ENCODE results near the gene EPHA5.

EPHA5 gene

DNA sequence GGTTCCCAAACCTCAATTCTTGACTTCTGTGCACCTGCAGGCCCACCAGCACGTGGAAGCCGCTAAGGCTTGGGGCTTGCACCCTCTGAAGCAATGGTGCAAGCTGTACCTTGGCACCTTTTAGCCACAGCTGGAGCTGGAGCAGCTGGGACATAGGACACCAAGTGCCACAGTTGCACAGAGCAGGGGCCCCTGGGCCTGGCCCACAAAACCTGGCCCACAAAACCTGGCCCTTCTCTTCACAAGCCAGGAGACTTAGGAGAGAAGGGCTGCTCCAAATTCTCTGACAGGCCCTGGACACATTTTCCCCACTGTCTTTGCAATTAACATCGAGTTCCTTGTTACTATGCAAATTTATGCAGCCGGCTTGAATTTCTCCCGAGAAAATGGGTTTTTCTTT is 197.8 kb downstream of the EPHA5 start:
- no peak for DNase-seq

DNA sequence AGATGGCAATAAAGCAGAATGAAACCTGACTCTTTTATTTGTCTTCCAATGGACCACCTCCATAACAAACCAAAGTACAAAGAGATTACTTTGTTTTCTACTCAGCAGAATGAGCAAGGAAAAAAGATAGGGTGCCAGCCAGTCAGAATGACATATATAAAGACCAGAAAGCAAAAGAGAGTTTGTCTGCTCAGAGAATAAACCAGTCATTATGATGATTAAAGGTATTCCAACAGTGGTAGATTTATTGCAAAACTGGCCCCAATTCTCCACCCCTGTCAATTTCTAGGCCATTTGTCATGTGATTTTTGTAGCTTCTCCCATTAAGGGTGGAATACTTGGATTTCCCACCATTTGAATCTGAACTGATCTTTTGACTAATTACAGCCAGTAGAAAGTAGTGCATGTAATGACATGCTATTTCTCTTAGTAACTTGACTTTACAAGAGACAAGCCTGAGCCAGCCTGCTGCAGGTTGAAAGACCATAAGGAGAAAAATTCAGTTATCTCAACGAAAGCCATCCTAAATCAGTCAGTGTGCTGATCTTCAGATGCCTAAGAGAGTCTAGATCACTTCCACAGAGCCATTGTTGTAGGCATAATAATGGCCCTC is 203.1 kb downstream of the EPHA5 start:
- no peak for DNase-seq

DNA sequence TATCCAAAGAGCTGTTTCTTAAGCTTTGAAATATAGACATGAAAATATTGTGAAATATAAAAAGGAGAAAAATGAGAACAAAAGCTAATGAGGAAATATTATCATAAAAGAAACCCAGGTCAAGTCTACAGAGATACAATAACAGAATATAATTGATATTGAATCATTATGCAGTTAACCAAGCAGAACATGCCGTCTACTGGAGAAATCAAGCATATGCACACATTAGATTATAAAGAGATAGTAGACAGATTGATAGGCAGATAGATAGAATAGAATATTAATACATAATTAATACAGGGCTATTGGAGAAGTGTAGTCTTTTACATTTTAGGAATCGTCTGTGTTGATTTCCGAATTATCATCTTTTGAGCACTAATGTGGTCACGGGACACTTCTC is 208.5 kb downstream of the EPHA5 start:
- no peak for DNase-seq

DNA sequence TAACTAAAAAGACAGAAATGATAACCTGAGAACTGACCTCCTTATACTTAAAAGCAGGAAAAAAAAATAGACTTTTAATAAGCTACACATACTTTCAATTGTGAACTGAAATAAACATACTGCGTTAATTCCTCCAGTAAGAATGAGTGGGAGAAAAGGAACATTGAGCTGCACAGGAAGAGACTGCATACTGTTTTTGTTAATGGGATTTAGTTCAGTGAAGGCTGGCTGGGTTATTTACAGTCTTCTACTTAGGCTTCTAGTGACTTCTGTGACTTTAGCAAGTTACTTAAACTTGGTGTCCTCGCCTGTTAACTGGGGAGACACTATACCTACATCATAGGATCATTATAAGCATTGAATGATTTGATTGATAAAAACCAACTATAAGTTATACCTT is 213.3 kb downstream of the EPHA5 start:
- no peak for DNase-seq

DNA sequence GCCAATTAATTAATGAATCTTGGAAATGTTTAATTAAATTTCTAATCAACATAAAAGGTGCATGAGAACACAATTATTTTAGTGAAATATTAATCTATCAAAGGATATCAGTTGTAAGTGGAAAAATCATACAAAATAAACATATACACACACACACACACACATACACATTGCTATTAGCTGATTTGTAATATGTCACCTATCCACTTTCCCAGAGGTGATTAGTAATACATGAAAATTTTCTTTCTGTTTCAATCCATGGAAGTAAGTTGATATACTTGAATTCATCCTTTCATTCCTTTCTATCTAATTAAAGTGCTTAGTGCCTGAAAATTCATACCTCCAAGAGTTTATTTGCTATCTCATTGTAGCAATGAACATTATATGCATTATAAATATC is 213.7 kb downstream of the EPHA5 start:
- DNase-seq, result no peak

DNA sequence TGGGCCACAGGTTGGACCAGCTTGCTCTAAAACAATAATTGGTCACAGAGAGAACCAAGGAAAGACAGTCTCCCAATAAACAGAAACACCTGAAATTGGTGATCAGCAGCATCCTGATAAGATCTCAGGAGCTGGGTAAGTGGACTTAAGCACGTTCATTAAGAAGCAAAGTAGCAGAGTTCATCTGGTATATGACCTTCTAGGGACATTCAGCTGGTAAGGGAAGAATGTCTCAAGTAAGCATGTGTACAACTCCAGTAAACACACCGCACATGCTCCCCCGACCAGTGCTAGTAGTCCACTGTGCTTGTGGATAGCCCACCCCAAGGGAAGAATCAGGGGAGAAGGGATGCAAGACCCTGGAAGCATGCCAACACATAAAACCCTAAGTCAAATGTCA is 216.9 kb downstream of the EPHA5 start:
- no peak for DNase-seq

DNA sequence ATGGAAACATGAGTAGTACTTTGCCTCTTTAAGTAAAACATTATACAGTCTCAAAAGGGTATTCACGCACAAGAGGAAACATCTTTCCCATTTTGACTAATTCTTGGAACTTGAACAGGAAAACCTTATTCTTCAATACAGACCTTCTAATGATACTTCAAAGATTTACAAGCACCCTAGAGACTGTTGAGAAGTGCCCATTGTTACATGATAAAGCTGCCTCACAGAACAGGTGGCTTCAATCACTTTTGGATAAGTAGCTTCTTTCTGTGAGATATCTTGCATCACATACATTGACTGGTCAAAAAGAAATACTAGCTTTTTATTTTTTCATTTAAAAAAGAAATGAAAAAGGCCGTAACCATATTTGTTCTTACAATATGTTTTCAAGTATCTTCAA is 219.4 kb downstream of the EPHA5 start:
- DNase-seq, result no peak

DNA sequence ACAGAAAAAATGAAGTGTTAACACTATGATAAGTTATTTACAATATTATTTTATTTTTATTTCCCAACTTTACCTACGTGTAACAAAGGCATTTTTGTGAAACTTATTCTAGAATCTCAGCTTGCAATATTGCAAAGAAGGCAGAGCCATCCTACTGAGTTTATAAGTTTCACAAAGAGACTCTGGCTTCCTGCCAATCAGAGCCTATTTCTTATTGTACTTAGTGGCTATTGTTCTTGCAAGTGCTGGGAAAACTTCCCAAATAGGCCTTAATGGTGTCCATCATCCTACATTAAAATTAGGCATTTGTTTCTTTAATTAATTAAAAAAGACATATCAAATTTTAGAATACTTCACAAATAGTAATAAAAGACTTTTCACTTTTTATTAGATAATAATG is 233.2 kb downstream of the EPHA5 start:
- no peak for DNase-seq

DNA sequence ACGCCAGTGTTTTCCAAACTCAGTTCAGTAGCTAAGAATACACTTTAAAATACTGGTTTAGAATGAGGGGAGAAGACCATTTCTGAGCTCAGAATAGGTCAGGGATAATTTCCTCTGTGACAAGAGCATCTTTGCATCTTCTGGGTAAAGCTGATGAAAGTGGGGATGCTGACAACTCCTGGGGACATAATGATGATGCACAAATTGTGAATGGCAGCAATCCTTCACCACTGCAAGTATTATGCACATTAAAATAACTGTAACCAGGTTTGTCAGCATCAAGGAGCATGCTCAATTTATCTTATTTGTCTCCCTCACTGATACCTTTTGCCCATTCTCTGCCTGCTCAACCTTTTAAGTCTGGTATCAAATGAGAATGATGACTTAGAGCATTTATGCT is 248.2 kb downstream of the EPHA5 start:
- DNase-seq, result no peak

DNA sequence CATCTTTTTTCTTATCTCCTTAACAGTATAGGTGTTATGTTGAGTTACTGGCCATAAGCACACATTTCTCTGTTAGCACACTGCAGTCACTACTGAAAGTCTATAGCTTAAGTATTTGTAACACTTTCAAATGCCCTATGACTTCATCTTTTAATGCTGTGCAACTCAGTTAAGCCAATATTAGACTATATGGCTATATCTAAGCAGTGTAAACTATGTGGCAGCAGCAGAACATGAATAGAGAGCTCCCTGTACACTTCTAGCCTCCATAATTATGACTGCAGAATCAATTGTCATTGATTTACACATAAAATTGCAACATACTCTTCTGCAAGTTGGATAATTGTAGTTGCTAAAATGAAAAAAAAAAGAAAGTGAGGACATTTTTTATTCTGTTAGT is 250.3 kb downstream of the EPHA5 start:
- no peak for DNase-seq

DNA sequence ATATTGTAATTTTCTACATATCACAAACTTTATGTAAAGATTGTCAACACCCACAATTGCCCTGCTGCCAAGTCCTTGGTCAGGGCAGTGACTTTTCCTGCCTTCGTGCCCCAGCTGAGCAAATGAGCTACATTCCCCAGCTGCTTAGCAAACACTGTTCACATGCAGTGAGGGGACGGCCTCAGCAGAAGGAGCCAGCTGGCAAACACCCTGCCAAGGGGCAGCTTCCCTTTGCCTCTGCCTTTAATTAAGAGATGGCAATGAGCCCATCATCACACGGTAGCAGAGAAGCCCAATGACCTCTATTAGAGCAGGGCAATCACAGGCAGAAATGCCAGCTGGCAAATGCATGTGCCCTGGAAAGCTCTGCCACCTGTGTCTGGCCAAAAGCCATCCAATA is 253.4 kb downstream of the EPHA5 start:
- no peak for DNase-seq

DNA sequence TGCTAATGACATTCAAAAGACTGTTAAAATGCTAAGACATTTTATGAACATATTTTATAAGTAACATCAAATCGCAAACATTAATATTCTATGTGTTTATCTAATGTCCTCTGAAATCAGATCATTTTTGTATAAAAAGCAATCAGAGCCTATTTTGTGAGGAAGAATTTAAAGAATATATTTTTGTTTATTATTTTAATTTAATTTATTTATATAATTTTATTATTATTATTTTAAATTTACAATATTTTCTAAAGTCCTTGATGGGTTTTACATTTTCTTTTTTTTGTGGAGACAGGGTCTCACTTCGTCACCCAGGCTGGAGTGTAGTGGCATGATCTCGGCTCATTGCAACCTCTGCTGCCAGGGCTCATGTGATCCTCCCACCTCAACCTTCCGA is 262.8 kb downstream of the EPHA5 start:
- no peak for DNase-seq

DNA sequence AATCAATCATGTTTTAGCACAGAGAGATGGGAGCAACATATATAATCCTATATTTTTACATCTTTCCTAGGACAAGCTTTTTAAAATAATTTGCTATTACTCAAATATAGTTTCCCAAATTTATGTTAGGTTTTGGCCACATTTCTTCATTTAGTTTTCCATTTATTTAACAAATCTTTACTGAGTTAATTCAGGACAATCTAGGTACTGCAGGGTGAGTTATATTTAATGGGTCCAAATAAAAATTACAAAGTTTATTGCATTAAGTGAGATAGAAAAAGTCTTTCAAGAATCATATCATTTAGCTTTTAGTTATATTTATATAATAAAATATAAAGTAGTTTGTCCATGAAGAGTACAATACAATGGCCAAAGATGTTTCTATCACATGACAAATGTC is 269.2 kb downstream of the EPHA5 start:
- no peak for DNase-seq

DNA sequence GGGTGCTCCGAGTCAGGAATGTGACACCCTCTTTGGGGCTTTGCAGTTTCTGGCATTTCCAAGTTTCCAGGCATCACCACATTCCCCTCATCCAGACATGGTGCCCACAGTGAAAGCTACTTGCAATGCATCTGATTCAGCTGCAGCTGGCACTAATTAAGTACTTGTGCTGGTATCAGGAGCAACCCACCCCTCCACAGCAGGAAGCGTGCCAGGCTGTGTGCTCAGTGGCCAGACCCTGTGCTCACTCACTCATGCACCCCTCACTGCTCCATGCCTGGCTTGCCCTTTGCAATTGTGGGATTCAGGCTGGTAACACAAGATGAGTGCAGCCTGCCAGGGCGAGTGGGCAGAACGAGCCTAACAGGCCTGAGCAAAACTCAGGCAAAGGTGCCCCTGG is 271.2 kb downstream of the EPHA5 start:
- no peak for DNase-seq

DNA sequence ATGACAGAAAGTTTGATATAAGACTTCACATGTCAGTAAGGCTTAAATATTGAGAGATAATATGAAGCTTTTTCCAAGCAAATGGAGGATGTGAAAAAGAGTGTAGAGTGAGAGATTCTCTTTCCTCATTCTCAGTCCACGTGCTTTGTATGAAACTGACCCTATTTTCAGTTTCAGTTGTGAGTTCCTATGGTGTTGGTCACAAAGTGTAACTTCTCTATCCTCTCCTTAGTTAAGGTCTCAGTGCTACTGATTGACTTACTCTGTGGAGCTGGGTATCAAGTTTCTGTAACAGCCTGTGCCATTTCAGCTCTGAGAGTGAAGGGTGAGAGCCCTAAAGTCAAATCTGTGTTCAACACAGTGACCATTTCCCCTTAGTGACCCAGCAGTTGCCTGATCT is 277.2 kb downstream of the EPHA5 start:
- DNase-seq, result no peak

DNA sequence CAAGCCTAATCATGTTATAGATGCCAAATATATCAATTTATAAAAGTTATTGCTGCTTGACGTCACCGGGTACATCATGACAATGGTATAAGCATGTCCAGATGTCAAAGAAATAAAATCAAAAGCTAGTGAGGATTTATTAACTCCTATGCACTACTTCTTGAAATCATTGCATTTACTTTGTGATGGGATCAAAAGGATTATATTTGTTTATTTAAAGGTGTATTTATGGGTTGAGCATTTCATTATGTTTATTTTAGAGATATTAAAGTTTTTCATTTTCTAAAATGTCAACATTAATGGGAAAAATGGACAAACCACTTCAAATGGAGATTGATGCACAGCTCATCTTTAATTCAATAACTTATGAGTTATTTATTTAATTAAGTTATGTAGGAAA is 277.8 kb downstream of the EPHA5 start:
- DNase-seq, result no peak

DNA sequence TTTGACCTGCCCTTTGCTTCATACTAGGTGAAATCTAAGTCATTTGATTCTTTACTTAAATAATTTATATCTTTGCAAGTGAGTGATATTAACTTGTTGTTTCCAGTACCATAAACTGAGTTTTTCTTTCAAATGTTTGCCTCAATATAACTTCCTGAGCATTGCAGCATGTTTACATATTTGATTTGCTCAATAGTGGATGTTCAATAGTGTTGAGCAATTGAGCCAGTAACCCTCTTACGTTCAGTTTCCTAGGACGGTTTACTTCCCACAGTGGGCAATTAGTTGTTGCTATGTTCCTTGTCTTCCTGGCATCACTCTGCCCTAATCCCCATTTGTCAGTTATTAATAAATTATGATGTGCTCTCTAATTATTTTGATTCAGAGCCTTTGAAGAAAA is 278.5 kb downstream of the EPHA5 start:
- DNase-seq, result no peak

DNA sequence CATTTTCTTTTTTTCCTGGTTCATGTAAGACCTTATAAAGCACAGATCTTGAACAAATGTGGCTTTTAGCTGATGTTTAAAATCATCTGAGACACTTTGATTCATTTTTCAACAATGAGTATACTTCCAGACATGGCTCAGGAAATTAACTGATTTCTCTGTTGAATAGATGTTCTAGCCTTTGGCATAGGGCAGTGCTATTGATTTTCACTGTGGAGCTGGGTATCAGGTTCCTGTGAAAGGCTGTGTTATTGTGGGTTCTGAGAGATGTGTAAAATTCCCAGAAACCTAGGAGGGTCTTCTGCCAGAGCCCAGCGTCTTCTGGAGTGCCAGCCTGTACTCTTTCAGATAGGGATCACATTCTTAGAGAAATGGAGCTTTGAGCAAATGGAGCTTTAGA is 278.9 kb downstream of the EPHA5 start:
- DNase-seq, result no peak

DNA sequence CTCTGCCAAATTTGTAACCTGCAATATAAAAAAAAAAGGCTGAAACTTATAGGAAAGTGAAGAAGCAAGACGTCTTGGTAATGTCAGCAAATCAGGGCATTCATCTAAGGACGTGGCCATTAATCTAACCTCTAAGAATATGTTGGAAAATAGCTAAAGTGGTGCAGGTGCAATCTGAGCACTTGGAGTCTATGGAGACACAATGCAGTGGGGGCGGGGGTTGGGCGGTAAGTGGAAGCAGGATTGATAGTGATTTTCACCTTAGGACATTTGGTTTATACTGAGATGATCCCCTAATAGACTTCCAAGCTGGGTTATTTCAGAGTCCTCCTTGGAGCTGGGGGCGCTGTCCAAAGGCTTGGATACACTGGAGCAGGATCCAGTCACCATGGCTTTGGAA is 283.4 kb downstream of the EPHA5 start:
- no peak for DNase-seq

DNA sequence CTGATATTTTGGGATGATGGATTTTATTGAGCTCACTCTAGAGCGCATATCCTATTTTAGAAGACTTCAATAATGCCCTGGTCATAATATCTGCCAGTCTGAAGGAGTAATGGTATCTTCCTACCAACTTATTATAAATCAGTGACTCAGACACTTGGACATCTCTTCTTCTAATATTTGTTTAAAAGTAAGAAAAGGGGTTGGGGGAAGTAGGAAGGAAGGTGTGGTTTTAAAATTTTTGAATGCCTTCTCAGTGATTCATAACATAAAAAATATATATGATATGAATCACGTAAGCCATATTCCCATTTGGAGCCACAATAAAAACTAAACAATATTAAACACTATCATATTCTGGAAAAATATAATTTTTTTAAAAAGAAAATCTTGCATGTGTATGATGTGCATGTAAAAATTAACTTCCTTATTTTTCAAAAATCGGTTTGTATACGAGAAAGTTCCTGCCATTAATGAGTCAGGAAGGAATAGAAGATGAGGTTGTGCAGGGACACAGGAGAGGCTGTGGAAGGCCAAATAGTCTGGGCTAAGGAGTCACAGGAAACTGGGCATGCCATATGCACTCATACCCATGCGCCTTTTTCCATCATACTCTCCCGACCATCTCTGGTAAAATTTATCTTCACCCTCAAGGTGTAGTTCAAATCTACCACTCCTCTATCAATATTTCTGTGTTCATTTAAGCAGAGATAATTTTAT is 286.5 kb downstream of the EPHA5 start:
- no peak for DNase-seq

DNA sequence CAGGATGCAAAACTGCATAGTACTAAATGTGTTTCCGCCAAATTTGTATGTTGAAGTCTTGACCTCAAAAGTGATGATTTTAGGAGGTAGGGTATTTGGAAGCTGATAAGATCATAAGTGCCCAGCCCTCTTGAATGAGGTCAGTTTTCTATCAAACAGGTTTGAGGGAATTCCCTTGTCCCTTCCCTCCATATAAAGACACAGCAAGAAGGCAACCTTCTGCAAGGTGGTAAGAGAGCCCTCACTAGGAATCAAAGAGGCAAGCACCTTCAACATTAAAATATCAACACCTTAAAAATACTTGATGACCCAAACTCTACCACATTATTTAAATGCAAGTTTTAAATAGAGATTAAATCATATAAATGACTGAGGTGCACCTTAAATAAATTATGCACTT is 288.6 kb downstream of the EPHA5 start:
- DNase-seq, result no peak

DNA sequence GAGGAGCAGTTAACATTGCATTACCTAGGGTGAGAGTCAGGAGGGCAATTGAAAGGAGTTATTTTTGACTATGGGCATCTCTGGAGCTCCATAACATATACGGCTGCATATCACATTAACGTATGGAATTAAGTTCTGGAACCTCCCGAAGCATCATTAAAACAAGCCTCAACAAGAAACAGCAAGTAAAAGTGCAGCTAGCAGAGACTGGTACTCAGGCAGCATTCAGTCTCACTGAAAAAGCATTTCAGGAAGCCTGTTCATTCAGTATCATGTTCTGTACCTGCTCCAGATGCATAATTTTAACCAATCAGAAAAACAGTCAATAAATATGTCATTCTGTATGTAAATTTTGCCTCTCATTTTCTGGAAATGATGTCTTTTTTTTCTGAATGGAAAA is 299.6 kb downstream of the EPHA5 start:
- DNase-seq, result no peak

DNA sequence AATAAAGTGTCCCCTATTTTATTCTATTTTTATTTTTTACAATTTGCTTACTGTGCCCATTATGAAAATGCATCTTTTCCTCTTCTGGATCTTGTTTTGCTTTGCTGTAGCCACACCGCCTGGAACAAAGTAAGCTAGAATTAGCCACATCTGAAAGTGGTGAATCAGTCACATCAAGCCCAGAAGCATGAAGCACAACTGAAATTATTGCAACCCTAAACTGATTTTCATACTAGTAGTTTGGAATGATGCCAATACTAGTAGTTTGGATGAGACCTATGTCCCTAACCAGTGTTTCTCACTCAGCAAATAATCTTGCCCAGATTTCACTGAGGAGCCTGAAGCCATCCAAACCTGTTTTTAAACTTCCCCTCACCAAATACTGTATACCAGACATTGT is 303.0 kb downstream of the EPHA5 start:
- DNase-seq, result no peak

DNA sequence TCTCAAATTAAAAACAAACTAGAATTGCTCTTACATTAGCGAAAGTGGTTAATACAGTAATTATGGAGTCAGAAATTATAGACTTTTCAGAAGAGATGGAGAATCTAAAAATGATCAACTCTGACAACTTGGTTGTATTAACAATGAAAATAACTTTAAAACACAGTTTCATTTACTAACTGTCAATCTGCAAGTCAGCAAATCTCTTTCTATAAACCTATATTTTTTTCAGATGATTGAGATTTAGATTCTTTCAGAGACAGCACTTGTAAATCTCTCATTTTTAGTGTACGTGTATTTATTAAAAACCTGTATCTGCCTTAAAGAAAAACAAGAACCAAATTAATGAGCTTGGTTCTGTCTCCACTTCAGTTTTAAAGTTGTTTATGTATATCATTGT is 311.4 kb downstream of the EPHA5 start:
- no peak for DNase-seq

DNA sequence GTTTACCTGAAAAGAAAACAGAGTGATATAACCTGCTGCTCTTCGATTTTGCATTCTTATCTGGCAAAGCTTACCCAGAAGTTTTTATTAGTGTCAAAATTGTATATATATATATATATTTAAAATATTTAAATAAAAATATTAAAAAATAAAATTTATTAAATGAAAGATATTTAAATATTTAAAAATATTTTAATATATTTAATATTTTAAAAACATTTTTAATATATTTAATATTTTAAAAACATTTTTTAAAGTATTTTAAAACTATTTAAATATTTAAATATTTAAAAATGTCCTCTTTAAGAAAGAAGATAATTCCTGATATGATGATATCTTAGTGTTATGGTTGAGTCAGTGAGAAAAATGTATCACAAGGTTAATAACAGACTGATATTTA is 317.2 kb downstream of the EPHA5 start:
- no peak for DNase-seq
